ENCODE data around the gene MIGA2. TPM values are rescaled to one million over a fixed set of nuclear protein-coding genes. Genes with fewer than 3 reads are reported as not detected.
"Not testable (repeated sequence)": the region's sequence is repeated elsewhere in the genome, so short reads cannot be mapped to it uniquely, and the experiment has no call there.

Gene MIGA2
- total RNA-seq, 1 experiment from 2014 or later = 7.8 TPM

DNA sequence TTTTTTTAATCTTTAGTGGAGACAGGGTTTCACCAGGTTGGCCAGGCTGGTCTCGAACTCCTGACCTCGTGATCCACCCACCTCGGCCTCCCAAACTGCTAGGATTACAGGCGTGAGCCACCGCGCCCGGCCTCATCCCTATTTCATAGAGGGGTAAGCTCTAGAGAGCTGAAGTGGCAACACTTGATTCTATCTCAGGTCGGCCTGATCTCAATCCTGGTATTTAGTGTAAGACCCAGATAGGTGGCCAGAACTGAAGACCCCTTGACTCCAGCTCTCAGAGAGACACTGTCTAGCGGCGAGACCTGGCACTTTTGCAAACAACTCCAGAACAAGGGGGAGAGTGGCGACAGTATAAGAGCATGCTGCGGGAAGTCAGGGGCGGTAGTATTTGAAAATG lies 588 bp upstream of the MIGA2 start:
- DNase-seq (ENCODE audit: low read depth) = not testable (repeated sequence)

DNA sequence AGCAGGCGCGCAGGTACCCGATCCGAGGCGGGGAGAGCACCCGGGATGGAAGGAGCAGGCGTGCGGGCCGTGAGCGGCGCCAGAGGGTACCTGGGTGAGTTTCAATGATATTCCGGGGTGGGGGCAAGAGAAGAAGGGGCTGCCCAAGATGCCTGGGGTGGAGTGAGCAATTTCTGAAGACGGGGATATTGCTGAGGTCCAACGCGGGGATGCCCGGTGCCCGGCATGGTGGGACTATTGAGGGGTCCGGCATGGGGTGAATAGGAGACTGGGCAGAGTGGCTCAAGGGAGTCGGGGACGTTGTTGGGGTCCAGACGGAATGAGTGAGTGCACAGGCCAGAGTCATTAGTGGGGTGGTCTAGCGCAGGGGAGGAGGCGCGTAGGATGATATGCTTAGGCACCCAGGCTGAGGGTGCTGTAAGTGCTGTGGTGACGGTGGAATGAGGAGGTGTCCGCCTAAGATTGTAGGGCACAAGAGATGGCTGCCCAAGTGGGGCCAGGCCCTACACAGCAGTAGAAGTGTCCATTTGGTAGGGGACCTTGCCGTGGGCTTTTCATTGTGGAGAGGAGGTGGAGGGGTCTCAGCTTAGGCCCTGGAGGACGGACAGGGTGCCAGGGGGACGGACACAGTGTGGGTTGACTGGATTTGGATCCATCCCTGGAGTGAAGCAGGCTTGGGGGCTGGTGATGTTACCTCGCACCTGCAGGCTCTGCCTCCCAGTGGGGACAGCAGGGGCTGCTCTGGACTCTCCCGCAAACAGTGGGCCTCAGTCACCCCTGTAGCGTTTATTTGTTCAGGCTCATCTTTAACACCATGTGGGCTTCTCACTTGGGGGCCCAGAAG lies 719 bp downstream of the MIGA2 start:
- DNase-seq (ENCODE audit: low read depth) = no peak

GRCh38 chr9:129037767-129038098 lies 1.3 kb downstream of the MIGA2 start:
- DNase-seq (ENCODE audit: low read depth) = no peak

- no peak for DNase-seq (ENCODE audit: low read depth)
Observed at GRCh38 chr9:129038109-129038852, 1.9 kb downstream of the MIGA2 start.

GRCh38 chr9:129040113-129040643 lies 3.8 kb downstream of the MIGA2 start:
- no peak for DNase-seq (ENCODE audit: low read depth)

DNA sequence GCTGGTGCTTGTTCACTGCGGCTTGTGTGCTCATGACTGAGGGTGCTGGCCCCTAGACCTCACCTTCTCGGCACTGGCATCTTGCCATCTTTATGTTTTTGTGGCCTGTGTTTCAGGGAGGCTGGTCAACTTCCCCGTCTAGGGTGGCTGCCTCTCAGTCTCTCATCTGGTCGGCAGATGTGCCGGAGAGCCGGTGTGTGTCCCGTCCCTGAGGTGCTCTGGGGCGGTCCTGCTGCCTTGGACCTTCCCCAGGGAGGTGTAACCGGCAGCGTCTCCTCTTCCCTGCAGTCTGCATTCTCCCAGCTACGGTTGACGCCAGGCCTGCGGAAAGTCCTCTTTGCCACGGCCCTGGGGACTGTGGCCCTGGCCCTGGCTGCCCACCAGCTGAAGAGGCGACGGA lies 5.6 kb downstream of the MIGA2 start:
- DNase-seq (ENCODE audit: low read depth) = no peak

DNA sequence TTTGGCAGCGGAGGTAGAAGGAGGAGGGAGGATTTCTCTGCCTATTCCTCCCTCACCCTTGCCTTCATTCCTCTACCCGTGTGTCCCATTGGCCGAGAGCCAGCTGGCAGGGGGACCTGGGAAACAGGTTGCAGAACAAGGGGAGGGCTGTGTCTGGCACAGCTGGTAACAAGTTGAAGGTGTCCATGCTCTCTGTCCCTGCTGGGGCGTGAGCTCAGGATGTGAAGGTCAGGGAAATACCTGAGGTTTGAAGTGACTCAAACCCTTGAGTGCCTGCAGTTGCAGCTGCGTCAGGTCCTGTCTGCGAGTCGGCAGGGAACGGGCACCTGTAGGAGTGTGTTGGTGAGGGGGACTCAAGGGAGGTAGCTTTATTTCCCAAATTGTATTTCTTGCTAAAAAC lies 16.2 kb downstream of the MIGA2 start:
- DNase-seq (ENCODE audit: low read depth) = no peak

DNA sequence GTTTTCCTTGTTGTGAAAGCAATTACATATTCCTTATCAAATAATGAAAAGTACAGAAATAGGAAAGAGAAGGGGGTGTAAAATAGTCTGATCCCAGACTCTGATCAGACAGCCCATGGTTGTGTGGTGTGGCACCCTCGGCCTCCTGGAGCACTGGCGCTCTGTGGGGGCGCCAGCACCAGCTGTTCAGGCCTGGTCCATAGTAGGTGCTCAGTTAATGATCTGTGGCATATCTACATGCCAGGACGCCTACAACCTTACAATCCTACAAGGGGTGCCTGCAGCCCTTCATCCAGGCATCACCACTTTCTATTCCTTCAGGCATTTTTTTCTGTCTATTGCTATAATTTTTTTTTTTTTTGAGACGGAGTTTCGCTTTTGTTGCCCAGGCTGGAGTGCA lies 16.6 kb downstream of the MIGA2 start:
- no peak for DNase-seq (ENCODE audit: low read depth)

DNA sequence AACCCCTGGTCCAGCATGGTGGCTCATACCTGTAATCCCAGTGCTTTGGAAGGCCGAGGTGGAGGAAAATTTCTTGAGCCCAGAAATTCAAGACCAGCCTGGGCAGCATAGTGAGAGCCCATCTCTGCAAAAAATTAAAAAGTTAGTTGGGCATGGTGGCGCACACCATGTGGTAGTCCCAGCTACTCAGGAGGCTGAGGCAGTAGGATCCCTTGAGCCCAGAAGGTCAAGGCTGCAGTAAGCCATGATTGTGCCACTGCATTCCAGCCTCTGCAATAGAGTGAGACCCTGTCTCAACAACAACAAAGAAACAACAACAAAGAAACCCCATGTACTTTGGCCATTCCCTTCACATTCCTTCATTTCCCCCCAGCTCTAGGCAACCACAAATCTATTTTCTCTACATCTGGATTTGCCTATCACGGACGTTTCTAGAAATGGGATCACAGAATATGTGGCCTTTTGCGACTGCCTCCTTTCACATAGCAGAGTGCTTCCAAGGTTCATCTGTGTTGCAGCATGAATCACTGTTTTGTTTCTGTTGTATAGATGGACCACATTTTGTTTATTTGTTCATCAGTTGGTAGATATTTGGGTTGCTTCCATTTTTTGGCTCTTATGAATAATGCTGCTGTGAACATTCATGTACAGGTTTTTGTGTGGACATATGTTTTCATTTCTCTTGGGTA lies 17.9 kb downstream of the MIGA2 start:
- no peak for DNase-seq (ENCODE audit: low read depth)

DNA sequence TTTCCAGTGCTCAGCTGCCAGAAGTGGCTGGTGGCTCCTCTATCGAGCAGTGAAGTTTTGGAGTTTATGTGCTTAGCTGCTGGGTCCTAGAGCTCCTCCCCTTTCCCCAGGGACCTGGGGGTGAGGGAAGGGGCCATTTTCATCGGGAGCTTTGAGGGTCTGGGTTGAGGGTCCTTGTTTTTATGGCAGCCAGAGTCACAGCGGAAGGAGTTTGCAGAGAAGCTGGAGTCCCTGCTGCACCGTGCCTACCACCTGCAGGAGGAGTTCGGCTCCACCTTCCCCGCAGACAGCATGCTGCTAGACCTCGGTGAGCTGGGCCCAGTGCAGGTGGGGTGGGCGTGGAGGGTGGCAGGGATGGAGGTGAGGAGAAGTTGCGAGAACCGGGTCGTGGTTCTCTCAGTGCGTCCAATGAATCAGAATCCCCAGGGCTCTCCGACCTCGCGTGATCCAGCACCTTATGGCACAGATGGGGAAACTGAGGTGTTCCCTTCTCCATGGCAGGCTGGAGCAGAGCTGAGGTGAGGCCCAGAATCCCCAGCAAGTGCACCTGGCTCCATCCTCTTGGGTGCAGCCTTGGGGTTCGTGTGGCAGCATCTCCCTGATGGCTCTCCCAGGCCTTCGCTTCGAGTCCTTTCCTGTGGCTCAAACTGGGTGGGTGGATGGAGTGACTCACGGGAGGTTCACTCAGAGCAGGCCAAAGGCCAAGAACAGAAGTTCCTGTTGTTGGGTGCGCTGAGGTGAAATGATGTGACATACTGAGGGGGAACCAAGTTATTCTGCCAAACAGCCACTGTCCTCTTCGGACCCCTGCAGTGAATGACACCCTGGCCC lies 22.8 kb downstream of the MIGA2 start:
- peak; percentile 27 for DNase-seq (ENCODE audit: low read depth)

- DNase-seq (ENCODE audit: low read depth) = no peak
Observed at GRCh38 chr9:129059796-129060785, 23.7 kb downstream of the MIGA2 start.

DNA sequence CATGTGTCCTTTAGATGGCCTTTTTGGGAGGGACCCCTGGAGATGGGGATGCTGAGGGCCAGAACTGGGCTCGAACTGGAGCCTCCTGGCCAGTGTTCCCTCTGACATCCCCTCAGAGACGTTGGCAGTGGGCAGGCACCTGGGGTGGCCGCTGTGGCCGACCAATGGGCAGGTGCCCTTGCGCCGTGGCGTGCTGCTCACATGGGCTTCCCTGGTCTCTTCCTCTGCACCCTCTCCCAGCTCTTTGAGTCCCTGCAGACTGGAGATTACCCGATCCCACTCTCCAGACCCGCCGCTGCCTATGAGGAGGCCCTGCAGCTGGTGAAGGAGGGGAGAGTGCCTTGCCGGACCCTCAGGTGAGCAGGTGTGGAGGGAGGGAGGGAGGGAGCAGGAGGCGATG lies 24.6 kb downstream of the MIGA2 start:
- DNase-seq (ENCODE audit: low read depth) = no peak

- DNase-seq (ENCODE audit: low read depth) = no peak
Observed at GRCh38 chr9:129063061-129063460, 26.6 kb downstream of the MIGA2 start.

GRCh38 chr9:129064499-129064908 lies 28.1 kb downstream of the MIGA2 start:
- DNase-seq (ENCODE audit: low read depth) = no peak

DNA sequence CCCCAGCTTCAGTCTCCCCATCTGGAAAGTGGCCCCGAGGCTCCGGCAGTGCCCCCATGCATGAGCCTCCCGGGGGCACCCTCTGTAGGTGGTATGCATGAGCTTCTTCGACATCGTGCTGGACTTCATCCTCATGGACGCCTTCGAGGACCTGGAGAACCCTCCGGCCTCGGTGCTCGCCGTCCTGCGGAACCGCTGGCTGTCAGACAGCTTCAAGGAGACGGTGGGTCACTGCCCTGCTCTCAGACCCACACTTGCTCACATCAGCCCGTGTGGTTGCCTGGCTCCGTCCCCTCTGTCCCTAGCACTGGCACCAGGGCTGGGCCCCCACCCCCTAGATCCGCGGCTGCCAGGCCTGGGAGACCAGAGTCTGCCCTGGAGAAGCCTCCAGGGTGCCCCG lies 31.7 kb downstream of the MIGA2 start:
- no peak for DNase-seq (ENCODE audit: low read depth)

DNA sequence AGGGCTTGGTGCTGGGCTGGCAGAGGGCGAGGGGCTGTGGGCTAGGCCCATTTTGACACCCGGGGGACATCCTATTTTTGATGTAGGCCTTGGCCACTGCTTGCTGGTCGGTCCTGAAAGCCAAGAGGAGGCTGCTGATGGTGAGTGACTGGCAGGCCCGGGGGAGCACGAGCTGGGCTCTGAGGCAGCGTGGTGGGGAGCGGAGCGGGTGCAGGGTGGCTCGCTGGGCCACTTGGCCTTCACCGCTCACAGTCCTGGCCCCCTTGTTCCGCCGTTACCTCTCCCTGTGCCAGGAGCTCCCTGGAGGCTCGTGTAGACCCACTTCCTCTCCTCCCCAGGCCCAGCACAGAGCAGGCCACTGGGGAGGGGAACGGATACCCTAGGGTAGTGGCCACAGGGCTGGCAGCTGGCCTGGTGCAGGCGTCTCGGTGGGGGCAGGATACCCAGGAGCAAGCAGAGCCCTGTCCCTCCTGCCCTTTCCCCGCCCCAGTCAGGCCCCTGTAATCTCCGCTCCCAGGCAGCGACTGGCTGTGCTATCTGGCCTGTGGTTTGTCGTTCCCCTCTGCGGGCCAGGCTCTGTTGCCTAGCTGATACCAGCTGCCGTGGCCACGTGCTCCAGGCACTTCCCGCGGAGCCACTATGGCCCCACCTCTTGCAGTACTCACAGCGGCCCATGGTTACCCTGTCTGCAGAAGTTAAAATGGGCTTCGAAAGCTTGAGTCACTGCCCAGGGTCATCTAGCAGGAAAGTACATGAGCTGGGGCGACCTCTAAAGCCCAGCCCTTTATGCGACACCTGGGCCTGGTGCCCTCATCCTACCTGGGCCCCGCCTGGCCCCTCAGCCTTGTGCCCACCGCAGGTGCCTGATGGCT lies 32.8 kb downstream of the MIGA2 start:
- DNase-seq (ENCODE audit: low read depth) = no peak

DNA sequence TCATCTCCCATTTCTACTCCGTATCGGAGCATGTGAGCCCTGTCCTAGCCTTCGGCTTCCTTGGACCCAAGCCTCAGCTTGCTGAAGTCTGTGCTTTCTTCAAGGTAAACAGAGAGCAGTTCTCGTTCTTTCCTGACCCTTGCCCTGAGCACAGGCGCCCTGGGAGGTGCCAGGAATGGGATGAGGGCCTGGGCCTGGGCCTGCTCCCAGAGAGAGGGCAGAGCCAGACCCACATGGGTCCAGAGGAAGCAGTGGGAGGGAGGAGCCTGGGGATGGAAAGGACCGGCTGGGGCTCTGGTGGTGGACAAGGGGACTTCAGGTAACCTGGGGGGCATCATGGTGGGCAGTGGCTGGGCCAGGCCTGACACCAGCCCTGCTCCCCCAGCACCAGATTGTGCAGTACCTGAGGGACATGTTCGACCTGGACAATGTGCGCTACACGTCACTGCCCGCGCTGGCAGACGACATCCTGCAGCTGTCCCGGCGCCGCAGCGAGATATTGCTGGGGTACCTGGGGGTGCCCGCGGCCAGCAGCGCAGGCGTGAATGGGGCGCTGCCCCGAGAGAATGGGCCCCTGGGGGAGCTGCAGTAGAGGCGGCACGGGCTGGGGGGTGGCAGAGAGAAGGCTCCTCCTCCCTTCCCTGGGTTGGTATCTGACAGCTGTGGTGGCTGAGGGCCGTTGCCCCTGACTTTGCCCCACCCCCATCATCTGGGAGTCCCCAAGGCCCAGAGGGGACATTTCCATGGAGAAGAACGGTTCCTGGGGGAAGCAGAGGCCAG lies 33.6 kb downstream of the MIGA2 start:
- DNase-seq (ENCODE audit: low read depth) = no peak

DNA sequence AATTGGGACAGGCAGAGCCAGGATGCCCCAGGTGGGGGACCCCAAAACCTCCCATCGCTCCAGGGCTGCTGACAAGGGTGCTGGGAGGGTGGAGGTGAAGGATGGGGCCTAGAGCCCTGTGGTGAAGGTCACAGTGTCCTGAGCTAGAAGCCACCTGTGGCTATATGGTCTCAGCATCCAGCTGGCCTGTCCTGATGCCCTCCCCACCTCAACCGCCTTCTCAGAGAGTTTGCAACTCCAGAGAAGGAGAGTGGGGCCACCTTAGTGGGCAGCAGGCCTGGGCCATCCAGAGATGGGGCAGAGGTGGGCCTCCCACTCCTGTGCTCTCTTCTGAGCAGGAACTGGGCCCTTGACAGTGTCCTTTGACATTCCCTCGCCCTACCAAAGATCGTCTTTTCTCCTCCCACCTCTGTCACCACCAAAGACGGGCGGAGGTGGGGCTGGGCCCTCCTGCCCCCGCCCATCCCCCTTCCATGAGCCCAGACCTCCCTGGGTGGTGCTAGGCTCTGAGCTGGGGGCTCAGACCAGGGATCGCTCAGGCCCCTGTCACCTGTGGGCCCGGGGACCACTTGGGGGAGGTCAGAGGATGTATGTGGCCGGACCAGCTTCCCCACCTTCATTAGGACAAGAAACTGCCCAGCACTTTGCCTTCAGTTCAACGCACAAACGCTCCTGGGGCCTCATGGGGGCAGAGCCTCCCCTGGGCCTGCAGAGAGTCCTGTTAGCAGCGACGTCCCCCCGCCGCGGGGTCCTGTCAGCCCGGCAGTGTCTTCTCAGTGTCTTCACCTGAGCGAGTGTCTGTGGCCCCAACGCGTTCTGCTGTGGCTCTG lies 34.5 kb downstream of the MIGA2 start:
- DNase-seq (ENCODE audit: low read depth) = no peak
